ENCODE results near the gene INPP4A. TPM values are rescaled to one million over a fixed set of nuclear protein-coding genes. Genes with fewer than 3 reads are reported as not detected.

INPP4A gene
- polyA plus RNA-seq, 1 experiment, result 12.9 TPM

GRCh38 chr2:98472132-98472650 lies 27.5 kb downstream of the INPP4A start:
- CTCF ChIA-PET, result interaction anchor here (0.6 to 0.9 kb wide), 2 partner anchors 16 to 21 kb away, joined by 3 read pairs; no protein-coding TSS in a partner anchor
- no peak overlapping the region for H3K27ac ChIP-seq (ENCODE audit: low read depth, low read length)

GRCh38 chr2:98472961-98473746 lies 28.5 kb downstream of the INPP4A start:
- DNase-seq (ENCODE audit: low read depth, low spot score), result no peak
- POLR2A ChIA-PET, result interaction anchor here (1.0 kb wide), 1 partner anchor 16 kb away, joined by 3 read pairs; no protein-coding TSS in a partner anchor
- Histone ChIP-seq H3K4me3 (ENCODE audit: low read depth, low read length) (no peak overlapping the region), H3K9me3 (ENCODE audit: control insufficient read depth, insufficient read depth, low read length) (no peaks in the 10 kb centered on the region; the same call in 1 of the 2 replicates), H3K27ac (ENCODE audit: low read depth, low read length) (no peak overlapping the region), H3K27me3 (ENCODE audit: control insufficient read depth, insufficient read depth, low read length) (no peaks in the 10 kb centered on the region)
- no peak for TF ChIP-seq CTCF (IDR thresholded peaks at IDR 0.05; ENCODE audit: low read depth, low read length)
- CTCF ChIA-PET, result interaction anchor here (0.6 kb wide), 1 partner anchor 20 kb away, joined by 3 read pairs; no protein-coding TSS in a partner anchor

More at GRCh38 chr2:98472132-98472650, 27.5 kb downstream of the INPP4A start:
- Histone ChIP-seq H3K27me3 (ENCODE audit: control insufficient read depth, insufficient read depth, low read length) (no peaks in the 10 kb centered on the region), H3K9me3 (ENCODE audit: control insufficient read depth, insufficient read depth, low read length) (no peaks in the 10 kb centered on the region; the same call in 1 of the 2 replicates), H3K4me3 (ENCODE audit: low read depth, low read length) (no peak overlapping the region)
- TF ChIP-seq CTCF (IDR thresholded peaks at IDR 0.05; ENCODE audit: low read depth, low read length), result no peak
- POLR2A ChIA-PET, result no interaction called here
- DNase-seq (ENCODE audit: low read depth, low spot score), result no peak

GRCh38 chr2:98473995-98474780 lies 29.5 kb downstream of the INPP4A start:
- no peak overlapping the region for H3K27ac ChIP-seq (ENCODE audit: low read depth, low read length)
- no peaks in the 10 kb centered on the region for H3K27me3 ChIP-seq (ENCODE audit: control insufficient read depth, insufficient read depth, low read length)
- POLR2A ChIA-PET, result interaction anchor here (1.0 kb wide), 1 partner anchor 17 kb away, joined by 3 read pairs; no protein-coding TSS in a partner anchor
- H3K9me3 ChIP-seq (ENCODE audit: control insufficient read depth, insufficient read depth, low read length), result no peaks in the 10 kb centered on the region; the same call in 1 of the 2 replicates
- DNase-seq (ENCODE audit: low read depth, low spot score), result no peak
- no peak for TF ChIP-seq CTCF (IDR thresholded peaks at IDR 0.05; ENCODE audit: low read depth, low read length)
- CTCF ChIA-PET, result interaction anchor here (1.3 kb wide), 1 partner anchor 13 kb away, joined by 4 read pairs; no protein-coding TSS in a partner anchor
- H3K4me3 ChIP-seq (ENCODE audit: low read depth, low read length), result no peak overlapping the region

- ChIA-PET POLR2A (no interaction called here), CTCF (interaction anchor here (1.3 kb wide), 1 partner anchor 12 kb away, joined by 4 read pairs; no protein-coding TSS in a partner anchor)
- no peaks in the 10 kb centered on the region for H3K27me3 ChIP-seq (ENCODE audit: control insufficient read depth, insufficient read depth, low read length)
- H3K4me3 ChIP-seq (ENCODE audit: low read depth, low read length), result no peak overlapping the region
- H3K27ac ChIP-seq (ENCODE audit: low read depth, low read length), result no peak overlapping the region
- H3K9me3 ChIP-seq (ENCODE audit: control insufficient read depth, insufficient read depth, low read length), result no peaks in the 10 kb centered on the region; the same call in 1 of the 2 replicates
- no peak for DNase-seq (ENCODE audit: low read depth, low spot score)
- TF ChIP-seq CTCF (IDR thresholded peaks at IDR 0.05; ENCODE audit: low read depth, low read length), result no peak
These were observed 30.4 kb downstream of the INPP4A start for GRCh38 chr2:98474979-98475632.

Measured in AG04450 (cell line).